ENCODE results near the gene GCFC2.

Gene GCFC2

DNA sequence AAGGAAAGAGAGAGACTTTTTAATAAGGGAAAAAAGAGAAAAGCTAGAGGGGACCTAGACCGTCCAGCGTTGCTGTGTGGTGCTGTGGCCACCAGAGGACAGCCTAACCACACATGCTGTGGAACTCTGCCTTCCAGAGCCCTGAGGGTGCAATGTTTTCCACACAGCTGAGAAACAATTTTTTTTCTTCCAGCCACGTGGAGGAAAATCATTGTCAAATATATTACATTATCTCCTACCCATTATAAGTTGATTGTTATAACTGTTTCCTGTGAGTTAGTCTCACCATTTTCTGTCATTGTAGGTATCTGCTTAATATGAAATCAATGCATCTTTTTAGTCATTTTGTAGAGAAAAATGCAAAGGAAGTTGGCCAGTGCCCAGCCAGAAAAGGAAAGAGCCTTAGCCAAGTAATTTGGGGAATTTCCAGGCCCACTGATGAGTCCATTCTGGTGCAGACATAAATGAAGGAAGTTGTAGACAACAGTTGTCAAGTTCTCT lies 70.0 kb downstream of the GCFC2 start:
- Histone ChIP-seq H3K27ac (no peak overlapping the region), H3K27me3 (peaks cover 39% of the 10 kb centered on the region), H3K36me3 (no peaks in the 10 kb centered on the region), H3K9me3 (no peaks in the 10 kb centered on the region), H3K4me3 (ENCODE audit: low read depth in 1 of 2, low read length in 1 of 2) (no peak overlapping the region), H3K4me1 (ENCODE audit: control insufficient read depth in 1 of 2, insufficient read depth in 1 of 2, low read depth in 1 of 2, low read length in 1 of 2) (no peaks in the 10 kb centered on the region)
- TF ChIP-seq, protein P1, sequence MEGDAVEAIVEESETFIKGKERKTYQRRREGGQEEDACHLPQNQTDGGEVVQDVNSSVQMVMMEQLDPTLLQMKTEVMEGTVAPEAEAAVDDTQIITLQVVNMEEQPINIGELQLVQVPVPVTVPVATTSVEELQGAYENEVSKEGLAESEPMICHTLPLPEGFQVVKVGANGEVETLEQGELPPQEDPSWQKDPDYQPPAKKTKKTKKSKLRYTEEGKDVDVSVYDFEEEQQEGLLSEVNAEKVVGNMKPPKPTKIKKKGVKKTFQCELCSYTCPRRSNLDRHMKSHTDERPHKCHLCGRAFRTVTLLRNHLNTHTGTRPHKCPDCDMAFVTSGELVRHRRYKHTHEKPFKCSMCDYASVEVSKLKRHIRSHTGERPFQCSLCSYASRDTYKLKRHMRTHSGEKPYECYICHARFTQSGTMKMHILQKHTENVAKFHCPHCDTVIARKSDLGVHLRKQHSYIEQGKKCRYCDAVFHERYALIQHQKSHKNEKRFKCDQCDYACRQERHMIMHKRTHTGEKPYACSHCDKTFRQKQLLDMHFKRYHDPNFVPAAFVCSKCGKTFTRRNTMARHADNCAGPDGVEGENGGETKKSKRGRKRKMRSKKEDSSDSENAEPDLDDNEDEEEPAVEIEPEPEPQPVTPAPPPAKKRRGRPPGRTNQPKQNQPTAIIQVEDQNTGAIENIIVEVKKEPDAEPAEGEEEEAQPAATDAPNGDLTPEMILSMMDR (IDR thresholded peaks at IDR 0.05): no peak

DNA sequence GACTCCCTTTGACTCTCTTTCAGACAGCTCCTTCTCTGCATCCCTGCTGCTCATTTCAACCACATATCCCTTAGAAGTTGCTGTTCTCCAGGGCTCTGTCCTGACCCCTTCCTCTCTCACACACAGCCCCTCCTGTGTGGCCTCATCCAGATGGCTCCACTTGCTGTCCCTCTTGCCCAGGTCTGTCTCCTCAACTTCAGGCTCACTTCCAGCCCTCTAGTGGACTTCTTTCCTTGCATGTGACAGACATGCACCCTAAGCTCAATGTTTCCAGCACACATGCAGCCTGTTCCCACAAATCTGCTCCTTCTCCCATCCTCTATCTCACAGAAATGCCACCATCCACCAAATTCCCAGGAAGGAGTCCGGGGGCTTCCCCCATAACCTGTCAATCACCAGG lies 73.1 kb downstream of the GCFC2 start:
- Histone ChIP-seq H3K27me3 (peaks cover 43% of the 10 kb centered on the region), H3K4me3 (ENCODE audit: low read depth in 1 of 2, low read length in 1 of 2) (no peak overlapping the region), H3K27ac (no peak overlapping the region), H3K4me1 (ENCODE audit: control insufficient read depth in 1 of 2, insufficient read depth in 1 of 2, low read depth in 1 of 2, low read length in 1 of 2) (no peaks in the 10 kb centered on the region), H3K9me3 (no peaks in the 10 kb centered on the region), H3K36me3 (no peaks in the 10 kb centered on the region)
- TF ChIP-seq, protein P1 (IDR thresholded peaks at IDR 0.05): no peak

DNA sequence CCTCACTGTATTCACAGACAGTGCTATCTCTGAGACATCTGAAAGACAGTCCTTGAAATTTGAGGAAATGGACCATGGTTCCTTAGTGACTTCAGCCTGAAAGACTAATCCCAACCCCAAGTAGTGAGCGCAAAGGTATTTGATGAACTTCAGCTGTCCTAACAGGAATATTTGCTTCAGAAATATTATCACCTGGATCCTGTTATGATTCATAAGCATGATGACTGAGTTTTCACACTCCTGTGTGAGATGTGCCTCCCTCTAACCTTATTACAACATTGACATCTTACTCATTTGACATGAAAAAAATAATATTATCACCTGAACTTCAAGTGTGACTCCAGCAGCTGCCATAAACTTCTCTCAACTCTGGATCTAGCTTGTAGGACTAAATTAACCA lies 75.8 kb downstream of the GCFC2 start:
- Histone ChIP-seq H3K4me3 (ENCODE audit: low read depth in 1 of 2, low read length in 1 of 2) (no peak overlapping the region), H3K27ac (no peak overlapping the region), H3K4me1 (ENCODE audit: control insufficient read depth in 1 of 2, insufficient read depth in 1 of 2, low read depth in 1 of 2, low read length in 1 of 2) (no peaks in the 10 kb centered on the region), H3K9me3 (no peaks in the 10 kb centered on the region), H3K36me3 (no peaks in the 10 kb centered on the region), H3K27me3 (peaks cover 47% of the 10 kb centered on the region)
- TF ChIP-seq, protein P1 (IDR thresholded peaks at IDR 0.05): no peak

DNA sequence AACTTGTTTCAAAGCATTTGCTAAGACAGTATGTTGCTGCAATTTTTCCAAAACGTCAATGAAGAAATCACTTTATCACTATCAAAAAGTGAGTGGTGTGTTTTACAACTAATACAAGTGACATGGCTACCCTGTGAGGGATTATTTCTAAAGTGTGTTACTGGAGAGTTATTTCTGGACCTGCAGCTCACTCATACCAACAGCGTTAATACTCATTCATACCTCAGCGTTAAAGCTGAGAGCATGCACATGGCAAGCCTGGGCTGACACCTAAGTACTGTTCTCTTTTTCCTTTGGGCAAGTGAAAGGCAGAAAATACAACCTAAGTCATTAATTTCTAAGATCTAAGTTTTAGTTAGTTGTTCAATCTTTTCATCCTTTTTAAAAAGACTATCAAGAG lies 77.1 kb downstream of the GCFC2 start:
- Histone ChIP-seq H3K27me3 (peaks cover 41% of the 10 kb centered on the region), H3K36me3 (no peaks in the 10 kb centered on the region), H3K4me1 (ENCODE audit: control insufficient read depth in 1 of 2, insufficient read depth in 1 of 2, low read depth in 1 of 2, low read length in 1 of 2) (no peaks in the 10 kb centered on the region), H3K9me3 (no peaks in the 10 kb centered on the region), H3K27ac (no peak overlapping the region), H3K4me3 (ENCODE audit: low read depth in 1 of 2, low read length in 1 of 2) (no peak overlapping the region)
- TF ChIP-seq, protein P1 (IDR thresholded peaks at IDR 0.05): no peak

DNA sequence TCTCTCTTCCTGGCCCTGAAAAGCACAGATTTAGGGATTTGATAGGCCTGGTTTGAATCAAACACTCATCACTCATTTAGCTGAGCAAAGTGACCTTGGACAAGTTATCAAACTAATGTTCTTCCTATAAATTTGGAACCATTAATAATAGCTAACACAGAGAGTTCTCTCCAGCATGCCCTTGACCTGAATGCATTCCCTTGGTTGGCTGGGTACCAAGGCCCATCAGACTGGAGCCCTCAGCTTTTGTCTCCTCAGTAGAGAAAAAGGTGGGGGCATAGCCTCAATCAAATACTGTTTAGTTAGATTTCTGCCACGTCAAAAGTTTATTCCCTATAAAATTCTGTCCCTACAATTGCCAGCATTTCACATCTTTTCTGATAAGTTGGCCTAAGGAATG lies 77.9 kb downstream of the GCFC2 start:
- TF ChIP-seq, protein P1 (IDR thresholded peaks at IDR 0.05): no peak
- Histone ChIP-seq H3K27me3 (peaks cover 41% of the 10 kb centered on the region), H3K4me3 (ENCODE audit: low read depth in 1 of 2, low read length in 1 of 2) (no peak overlapping the region), H3K27ac (no peak overlapping the region), H3K4me1 (ENCODE audit: control insufficient read depth in 1 of 2, insufficient read depth in 1 of 2, low read depth in 1 of 2, low read length in 1 of 2) (no peaks in the 10 kb centered on the region), H3K9me3 (no peaks in the 10 kb centered on the region), H3K36me3 (no peaks in the 10 kb centered on the region)
